ENCODE results near the gene JPH4. TPM values are rescaled to one million over a fixed set of nuclear protein-coding genes. Genes with fewer than 3 reads are reported as not detected.

Gene JPH4
- total RNA-seq, 1 experiment from 2014 or later: not detected

GRCh38 chr14:23577004-23577681 lies 1.4 kb downstream of the JPH4 start:
- H3K36me3 ChIP-seq (ENCODE audit: insufficient read depth, low read length, poor library complexity, severe bottlenecking): no peaks in the 10 kb centered on the region

GRCh38 chr14:23573384-23574015 lies 5.1 kb downstream of the JPH4 start:
- H3K4me1 ChIP-seq (ENCODE audit: insufficient read depth, low read length, poor library complexity, severe bottlenecking): peaks cover 9% of the 10 kb centered on the region
- BruUV-seq (replicated peaks): no TSS peak
- no peak for DNase-seq (ENCODE audit: low spot score)
- H3K27me3 ChIP-seq (replicated peaks; ENCODE audit: insufficient read depth, low read depth, low read length, poor library complexity): peaks cover 39% of the 10 kb centered on the region
- H3K36me3 ChIP-seq (ENCODE audit: insufficient read depth, low read length, poor library complexity, severe bottlenecking): no peaks in the 10 kb centered on the region
- no peak overlapping the region for H3K27ac ChIP-seq (ENCODE audit: low read depth, low read length, poor library complexity, severe bottlenecking)
- no peak overlapping the region for H3K4me3 ChIP-seq (ENCODE audit: low read depth, low read length, poor library complexity, severe bottlenecking)
- POLR2A ChIA-PET (ENCODE audit: low non-redundant PET): no interaction called here
- no peak for TF ChIP-seq EZH2 (IDR thresholded peaks at IDR 0.05; ENCODE audit: borderline replicate concordance, low read depth, low read length, poor library complexity, severe bottlenecking)
- TF ChIP-seq CTCF (conservative IDR thresholded peaks at IDR 0.05; ENCODE audit: low read depth, low read length): no peak
- no peaks in the 10 kb centered on the region for H3K9me3 ChIP-seq (ENCODE audit: low read depth, low read length, poor library complexity, severe bottlenecking)
- CTCF ChIA-PET: no interaction called here
- intact Hi-C loops (cut with micrococcal nuclease; ENCODE audit: unreplicated experiment): no loop called here

More at GRCh38 chr14:23577004-23577681, 1.4 kb downstream of the JPH4 start:
- peaks cover 49% of the 10 kb centered on the region for H3K27me3 ChIP-seq (replicated peaks; ENCODE audit: insufficient read depth, low read depth, low read length, poor library complexity)
- POLR2A ChIA-PET (ENCODE audit: low non-redundant PET): no interaction called here
- H3K4me3 ChIP-seq (ENCODE audit: low read depth, low read length, poor library complexity, severe bottlenecking): peak overlapping the region; percentile 23
- no TSS peak for BruUV-seq (replicated peaks)
- no peak for TF ChIP-seq CTCF (conservative IDR thresholded peaks at IDR 0.05; ENCODE audit: low read depth, low read length)
- peak; percentile 62 for TF ChIP-seq EZH2 (IDR thresholded peaks at IDR 0.05; ENCODE audit: borderline replicate concordance, low read depth, low read length, poor library complexity, severe bottlenecking)
- CTCF ChIA-PET: no interaction called here
- peaks cover 15% of the 10 kb centered on the region for H3K4me1 ChIP-seq (ENCODE audit: insufficient read depth, low read length, poor library complexity, severe bottlenecking)
- intact Hi-C loops (cut with micrococcal nuclease; ENCODE audit: unreplicated experiment): no loop called here
- no peaks in the 10 kb centered on the region for H3K9me3 ChIP-seq (ENCODE audit: low read depth, low read length, poor library complexity, severe bottlenecking)
- H3K27ac ChIP-seq (ENCODE audit: low read depth, low read length, poor library complexity, severe bottlenecking): no peak overlapping the region
- no peak for DNase-seq (ENCODE audit: low spot score)

GRCh38 chr14:23572836-23573235 lies 5.8 kb downstream of the JPH4 start:
- POLR2A ChIA-PET (ENCODE audit: low non-redundant PET): no interaction called here
- CTCF ChIA-PET: interaction anchor here (0.6 kb wide), 2 partner anchors 93 to 385 kb away, joined by 3 read pairs; no protein-coding TSS in a partner anchor
- Histone ChIP-seq H3K27ac (ENCODE audit: low read depth, low read length, poor library complexity, severe bottlenecking) (no peak overlapping the region), H3K27me3 (replicated peaks; ENCODE audit: insufficient read depth, low read depth, low read length, poor library complexity) (peaks cover 32% of the 10 kb centered on the region), H3K4me1 (ENCODE audit: insufficient read depth, low read length, poor library complexity, severe bottlenecking) (peaks cover 16% of the 10 kb centered on the region), H3K36me3 (ENCODE audit: insufficient read depth, low read length, poor library complexity, severe bottlenecking) (no peaks in the 10 kb centered on the region), H3K9me3 (ENCODE audit: low read depth, low read length, poor library complexity, severe bottlenecking) (no peaks in the 10 kb centered on the region), H3K4me3 (ENCODE audit: low read depth, low read length, poor library complexity, severe bottlenecking) (no peak overlapping the region)
- no peak for TF ChIP-seq CTCF (conservative IDR thresholded peaks at IDR 0.05; ENCODE audit: low read depth, low read length)
- no peak for TF ChIP-seq EZH2 (IDR thresholded peaks at IDR 0.05; ENCODE audit: borderline replicate concordance, low read depth, low read length, poor library complexity, severe bottlenecking)
- no peak for DNase-seq (ENCODE audit: low spot score)
- BruUV-seq (replicated peaks): no TSS peak
- intact Hi-C loops (cut with micrococcal nuclease; ENCODE audit: unreplicated experiment): no loop called here

Measured in A673 (cell line).